BE2C (cell line): ENCODE measurements around the gene IL19.
"Not testable (repeated sequence)": the region's sequence is repeated elsewhere in the genome, so short reads cannot be mapped to it uniquely, and the experiment has no call there.

Source experiments
- DNase-seq: peaks from one replicate; pipeline ENCODE4 v3.0.0-alpha.2; 2020
- H3K27me3 ChIP-seq: fragments of 250-450 bp; sonication (Bioruptor Pico); 2 replicates; pipeline ENCODE4 v1.5.1; 2020; ENCODE audit warnings: mild to moderate bottlenecking
- H3K36me3 ChIP-seq: fragments of 250-450 bp; sonication (Bioruptor Pico); 2 replicates; pipeline ENCODE4 v1.5.1; 2020; ENCODE audit warnings: mild to moderate bottlenecking
- H3K4me1 ChIP-seq: fragments of 250-450 bp; sonication (Bioruptor Pico); 2 replicates; pipeline ENCODE4 v1.5.1; 2020
- H3K4me3 ChIP-seq: 2 replicates; pipeline ENCODE4 v1.5.1; 2011; ENCODE audit warnings: low read depth, low read length
- H3K9me3 ChIP-seq: fragments of 250-450 bp; sonication (Bioruptor Pico); 2 replicates; pipeline ENCODE4 v1.5.1; 2020
- TF ChIP-seq, protein P1 (sequence below): IDR thresholded peaks from 2 replicates; pipeline ENCODE4 v1.5.1; 2012; ENCODE audit warnings: mild to moderate bottlenecking, low read depth, low read length

Gene IL19

DNA sequence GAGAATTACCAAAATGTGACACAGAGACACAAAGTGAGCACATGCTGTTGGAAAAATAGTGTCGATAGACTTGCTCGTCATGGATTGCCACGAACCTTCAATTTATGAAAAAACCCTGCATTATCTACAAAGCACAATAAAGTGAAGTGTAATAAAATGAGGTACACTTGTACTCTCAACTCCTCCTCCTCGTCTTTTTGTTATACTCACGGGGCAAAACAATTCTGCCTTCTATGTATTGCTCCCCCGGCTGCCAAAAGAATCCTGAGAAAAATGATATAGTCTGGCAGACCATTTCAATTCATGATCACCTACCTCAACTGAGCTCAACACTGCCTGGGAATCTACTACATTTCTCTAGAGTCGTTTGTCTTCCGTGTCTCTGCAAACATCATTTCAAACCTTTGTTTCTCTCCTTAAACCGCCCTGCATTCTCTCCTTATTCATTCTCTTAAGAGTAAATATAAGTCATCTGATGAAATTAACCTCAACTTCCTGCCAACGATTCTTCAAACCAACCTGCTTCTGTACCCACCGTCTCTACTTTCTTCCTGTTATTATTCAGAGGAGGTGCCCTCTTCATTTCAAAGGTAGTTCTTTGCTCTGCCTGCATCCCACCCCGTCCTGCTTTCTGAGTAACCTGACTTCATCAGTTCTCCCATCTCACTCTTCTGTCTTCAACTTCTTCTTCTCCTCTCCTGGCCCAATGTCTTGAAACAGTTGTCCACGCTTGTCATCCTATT lies 12.9 kb upstream of the IL19 start:
- Histone ChIP-seq H3K4me1 (peaks cover 12% of the 10 kb centered on the region), H3K4me3 (no peak overlapping the region), H3K27me3 (no peaks in the 10 kb centered on the region), H3K36me3 (no peaks in the 10 kb centered on the region), H3K9me3 (no peaks in the 10 kb centered on the region)
- TF ChIP-seq, protein P1, sequence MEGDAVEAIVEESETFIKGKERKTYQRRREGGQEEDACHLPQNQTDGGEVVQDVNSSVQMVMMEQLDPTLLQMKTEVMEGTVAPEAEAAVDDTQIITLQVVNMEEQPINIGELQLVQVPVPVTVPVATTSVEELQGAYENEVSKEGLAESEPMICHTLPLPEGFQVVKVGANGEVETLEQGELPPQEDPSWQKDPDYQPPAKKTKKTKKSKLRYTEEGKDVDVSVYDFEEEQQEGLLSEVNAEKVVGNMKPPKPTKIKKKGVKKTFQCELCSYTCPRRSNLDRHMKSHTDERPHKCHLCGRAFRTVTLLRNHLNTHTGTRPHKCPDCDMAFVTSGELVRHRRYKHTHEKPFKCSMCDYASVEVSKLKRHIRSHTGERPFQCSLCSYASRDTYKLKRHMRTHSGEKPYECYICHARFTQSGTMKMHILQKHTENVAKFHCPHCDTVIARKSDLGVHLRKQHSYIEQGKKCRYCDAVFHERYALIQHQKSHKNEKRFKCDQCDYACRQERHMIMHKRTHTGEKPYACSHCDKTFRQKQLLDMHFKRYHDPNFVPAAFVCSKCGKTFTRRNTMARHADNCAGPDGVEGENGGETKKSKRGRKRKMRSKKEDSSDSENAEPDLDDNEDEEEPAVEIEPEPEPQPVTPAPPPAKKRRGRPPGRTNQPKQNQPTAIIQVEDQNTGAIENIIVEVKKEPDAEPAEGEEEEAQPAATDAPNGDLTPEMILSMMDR, result no peak
- DNase-seq, result no peak

DNA sequence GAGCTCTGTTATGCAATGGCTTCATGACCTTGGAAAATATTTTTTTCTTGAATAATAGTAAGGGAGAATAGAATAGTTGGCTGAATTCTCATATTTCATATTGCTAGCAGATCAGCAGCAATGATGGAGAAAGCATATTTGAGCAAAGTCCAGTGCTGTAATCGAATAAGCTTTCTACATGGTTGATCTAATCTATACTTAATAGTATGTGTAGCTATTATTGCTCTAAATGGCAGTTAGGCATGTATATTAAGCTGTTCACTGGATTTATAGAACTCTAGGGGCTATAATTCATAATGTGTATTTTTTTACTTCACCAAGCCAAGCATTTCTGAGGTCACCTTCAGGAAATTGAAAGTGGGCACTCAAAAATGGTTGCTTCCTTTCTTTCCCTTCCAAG lies 10.0 kb upstream of the IL19 start:
- DNase-seq, result no peak
- no peaks in the 10 kb centered on the region for H3K27me3 ChIP-seq
- no peaks in the 10 kb centered on the region for H3K9me3 ChIP-seq
- no peaks in the 10 kb centered on the region for H3K36me3 ChIP-seq
- H3K4me1 ChIP-seq, result peaks cover 12% of the 10 kb centered on the region
- no peak overlapping the region for H3K4me3 ChIP-seq
- TF ChIP-seq, protein P1, result no peak

DNA sequence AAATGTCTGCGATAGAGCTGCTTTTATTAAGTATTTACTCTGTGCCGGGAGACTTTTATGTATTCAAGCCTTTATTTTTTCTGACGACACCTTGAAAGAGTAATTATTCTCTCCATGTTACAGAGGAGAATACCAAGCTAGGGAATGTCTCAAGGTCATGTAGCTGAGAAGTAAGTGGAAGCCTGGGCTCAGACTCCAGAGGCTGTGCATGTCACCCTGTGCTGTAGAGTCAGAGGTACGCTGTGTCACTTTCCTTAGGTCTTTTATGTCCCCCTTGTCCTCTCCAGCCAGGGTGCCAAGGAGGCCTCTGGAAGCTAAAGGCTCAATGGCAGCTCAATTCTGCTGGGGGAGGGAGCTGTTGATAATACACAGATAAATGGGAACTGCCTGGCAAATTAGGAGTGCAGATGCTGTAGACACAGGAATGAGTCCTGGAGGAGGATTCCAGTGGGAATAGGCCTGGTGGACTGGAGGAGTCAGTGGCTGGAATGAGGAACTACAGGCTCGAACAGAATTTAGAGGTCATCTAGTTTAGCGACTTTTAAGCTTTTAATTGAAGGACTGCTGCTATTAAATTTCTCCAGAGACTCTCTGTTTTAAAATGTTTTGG lies 9.3 kb upstream of the IL19 start:
- no peak overlapping the region for H3K4me3 ChIP-seq
- TF ChIP-seq, protein P1, result peak; percentile 70
- no peaks in the 10 kb centered on the region for H3K9me3 ChIP-seq
- H3K36me3 ChIP-seq, result no peaks in the 10 kb centered on the region
- DNase-seq, result peak; percentile 75
- H3K27me3 ChIP-seq, result no peaks in the 10 kb centered on the region
- peaks cover 12% of the 10 kb centered on the region for H3K4me1 ChIP-seq

DNA sequence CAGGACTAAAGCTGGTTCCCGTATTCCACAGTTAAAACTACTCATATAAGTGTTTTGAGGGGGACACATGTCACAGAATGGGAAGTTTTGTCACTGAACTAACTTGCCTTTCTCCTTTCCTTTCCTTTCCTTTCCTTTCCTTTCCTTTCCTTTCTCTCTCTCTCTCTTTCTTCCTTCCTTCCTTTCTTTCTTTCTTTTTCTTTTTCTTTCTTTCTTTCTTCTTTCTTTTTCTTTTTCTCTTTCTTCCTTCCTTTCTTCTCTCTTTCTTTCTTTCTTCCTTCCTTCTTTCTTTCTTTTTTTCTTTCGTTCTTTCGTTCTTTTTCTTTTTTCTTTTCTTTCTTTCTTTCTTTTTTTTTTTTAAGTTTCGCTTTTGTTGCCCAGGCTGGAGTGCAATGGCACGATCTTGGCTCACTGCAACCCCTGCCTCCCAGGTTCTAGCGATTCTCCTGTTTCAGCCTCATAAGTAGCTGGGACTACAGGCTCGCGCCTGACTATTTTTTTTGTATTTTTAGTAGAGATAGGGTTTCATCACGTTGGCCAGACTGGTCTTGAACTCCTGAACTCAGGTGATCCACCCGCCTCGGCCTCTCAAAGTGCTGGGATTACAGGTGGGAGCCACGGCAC lies 7.7 kb upstream of the IL19 start:
- H3K9me3 ChIP-seq, DNase-seq, H3K36me3 ChIP-seq, H3K4me3 ChIP-seq, H3K27me3 ChIP-seq: not testable (repeated sequence)
- H3K4me1 ChIP-seq, result peaks cover 12% of the 10 kb centered on the region

DNA sequence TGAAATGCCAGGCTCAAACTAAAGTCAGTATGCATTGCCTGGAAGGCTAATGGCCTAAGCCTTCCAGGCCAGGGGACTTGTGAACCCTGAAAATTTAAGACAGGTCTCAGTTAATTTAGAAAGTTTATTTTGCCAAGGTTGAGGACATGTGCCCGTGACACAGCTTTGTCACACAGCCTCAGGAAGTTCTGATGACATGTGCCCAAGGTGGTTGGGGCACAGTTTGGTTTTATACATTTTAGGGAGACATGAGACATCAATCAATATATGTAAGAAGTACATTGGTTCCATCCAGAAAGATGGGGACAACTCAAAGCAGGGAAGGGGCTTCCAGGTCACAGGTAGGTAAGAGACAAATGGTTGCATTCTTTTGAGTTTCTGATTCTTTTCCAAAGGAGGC lies 4.8 kb upstream of the IL19 start:
- not testable (repeated sequence) for H3K27me3 ChIP-seq, H3K4me3 ChIP-seq, DNase-seq, H3K9me3 ChIP-seq, H3K4me1 ChIP-seq, H3K36me3 ChIP-seq

DNA sequence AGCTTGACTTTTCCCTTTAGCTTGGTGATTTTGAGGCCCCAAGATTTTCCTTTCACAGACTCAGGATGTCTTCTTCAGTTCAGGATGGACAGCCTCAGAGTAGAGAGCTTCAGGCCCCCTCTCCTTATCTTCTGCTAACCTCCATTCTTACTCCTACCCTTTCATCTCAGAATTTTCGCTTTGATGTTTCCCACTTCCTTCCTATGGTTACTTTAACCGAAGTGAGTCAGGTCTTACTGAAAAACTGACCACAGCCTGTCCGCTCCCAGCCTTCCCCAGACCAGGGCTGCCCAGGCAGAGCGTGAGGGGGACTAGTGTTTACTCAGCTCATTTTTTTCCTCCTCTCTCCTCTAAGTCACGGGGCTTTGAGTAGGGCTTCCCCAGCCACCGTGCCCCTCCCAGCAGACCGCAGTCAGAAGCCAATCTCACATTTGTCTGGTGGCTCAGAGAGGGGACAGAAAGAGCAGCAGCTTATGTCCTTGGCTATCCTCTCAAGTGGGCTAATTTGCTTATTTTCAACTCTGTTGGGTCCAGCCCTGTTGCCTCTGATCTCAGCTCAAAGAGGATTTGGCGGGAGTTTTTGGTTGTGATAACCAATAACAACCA lies 4.2 kb upstream of the IL19 start:
- no peaks in the 10 kb centered on the region for H3K36me3 ChIP-seq
- no peaks in the 10 kb centered on the region for H3K9me3 ChIP-seq
- DNase-seq, result no peak
- H3K4me3 ChIP-seq, result no peak overlapping the region
- H3K27me3 ChIP-seq, result no peaks in the 10 kb centered on the region
- H3K4me1 ChIP-seq, result no peaks in the 10 kb centered on the region
- TF ChIP-seq, protein P1, result no peak
